HG02571 (cell line): ENCODE measurements around the gene PSMB10.
"Not testable (repeated sequence)": the region's sequence is repeated elsewhere in the genome, so short reads cannot be mapped to it uniquely, and the experiment has no call there.

ENCODE experiments used
- ATAC-seq: cut with Tn5 transposase; IDR thresholded peaks from one replicate; pipeline ENCODE4 v1.9.1; 2021; ENCODE audit warnings: mild to moderate bottlenecking, moderate library complexity; ENCODE audit not compliant: unreplicated experiment

PSMB10 gene

DNA sequence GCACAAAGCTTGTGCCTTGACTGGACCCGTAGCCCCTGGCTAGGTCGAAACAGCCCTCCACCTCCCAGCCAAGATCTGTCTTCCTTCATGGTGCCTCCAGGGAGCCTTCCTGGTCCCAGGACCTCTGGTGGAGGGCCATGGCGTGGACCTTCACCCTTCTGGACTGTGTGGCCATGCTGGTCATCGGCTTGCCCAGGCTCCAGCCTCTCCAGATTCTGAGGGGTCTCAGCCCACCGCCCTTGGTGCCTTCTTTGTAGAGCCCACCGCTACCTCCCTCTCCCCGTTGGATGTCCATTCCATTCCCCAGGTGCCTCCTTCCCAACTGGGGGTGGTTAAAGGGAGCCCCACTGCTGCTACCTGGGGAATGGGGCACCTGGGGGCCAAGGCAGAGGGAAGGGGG lies 8.5 kb downstream of the PSMB10 start:
- no peak for ATAC-seq

GRCh38 chr16:67927131-67927941 lies 9.3 kb downstream of the PSMB10 start:
- ATAC-seq = no peak

DNA sequence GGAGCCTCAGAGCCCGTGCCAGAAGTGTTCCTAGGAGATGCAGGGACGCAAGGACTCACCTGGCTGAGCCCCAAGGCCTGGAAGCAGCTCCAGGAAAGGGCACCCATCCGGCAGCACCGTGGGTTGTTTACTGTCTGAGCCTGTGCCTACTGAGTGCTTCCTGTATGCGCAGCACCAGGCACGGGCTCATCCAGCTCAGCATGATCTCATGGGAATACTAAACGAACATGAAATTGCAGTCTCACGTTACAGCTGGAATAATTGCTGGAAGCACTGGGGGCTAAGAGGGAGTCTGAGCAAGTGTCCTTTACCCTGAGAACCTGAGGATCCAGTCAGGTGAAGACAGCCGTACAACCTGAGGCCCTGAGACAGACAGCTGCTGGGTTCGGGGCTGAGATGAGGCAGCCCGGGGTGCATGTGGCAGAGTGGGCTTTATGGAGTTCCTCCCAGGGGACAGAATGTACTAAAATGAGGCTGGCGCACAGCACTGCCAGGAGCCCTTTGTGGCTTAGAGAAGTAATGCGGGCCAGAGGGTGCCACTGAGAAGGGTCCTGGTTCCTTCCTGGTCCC lies 10.4 kb downstream of the PSMB10 start:
- ATAC-seq = no peak

- no peak for ATAC-seq
Observed at GRCh38 chr16:67924140-67924906, 12.3 kb downstream of the PSMB10 start.

GRCh38 chr16:67923414-67924116 lies 13.1 kb downstream of the PSMB10 start:
- no peak for ATAC-seq

- no peak for ATAC-seq
Observed at GRCh38 chr16:67922740-67923139, 13.9 kb downstream of the PSMB10 start.

DNA sequence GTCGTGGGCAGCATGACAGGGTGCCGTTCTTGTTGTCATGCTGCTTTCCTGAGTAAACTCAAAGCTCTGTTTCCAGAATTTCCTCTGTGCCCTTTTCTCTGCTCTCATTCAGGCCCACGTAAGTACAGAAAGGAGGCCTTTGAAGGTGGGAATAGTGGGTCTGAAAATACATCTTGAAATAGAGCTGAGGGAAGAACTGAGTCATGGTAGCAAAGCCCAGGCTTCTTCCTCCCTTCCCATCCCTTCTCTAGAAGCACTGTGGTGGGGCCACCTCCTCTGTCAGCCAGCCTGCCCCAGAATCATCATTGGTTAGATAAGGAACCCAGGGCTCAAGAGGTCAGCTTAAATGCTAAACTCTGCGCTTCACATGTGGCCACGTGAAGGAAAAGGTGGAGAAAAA lies 14.4 kb downstream of the PSMB10 start:
- ATAC-seq = no peak

GRCh38 chr16:67919622-67920221 lies 16.9 kb downstream of the PSMB10 start:
- no peak for ATAC-seq

GRCh38 chr16:67917852-67918236 lies 18.8 kb downstream of the PSMB10 start:
- ATAC-seq = no peak

DNA sequence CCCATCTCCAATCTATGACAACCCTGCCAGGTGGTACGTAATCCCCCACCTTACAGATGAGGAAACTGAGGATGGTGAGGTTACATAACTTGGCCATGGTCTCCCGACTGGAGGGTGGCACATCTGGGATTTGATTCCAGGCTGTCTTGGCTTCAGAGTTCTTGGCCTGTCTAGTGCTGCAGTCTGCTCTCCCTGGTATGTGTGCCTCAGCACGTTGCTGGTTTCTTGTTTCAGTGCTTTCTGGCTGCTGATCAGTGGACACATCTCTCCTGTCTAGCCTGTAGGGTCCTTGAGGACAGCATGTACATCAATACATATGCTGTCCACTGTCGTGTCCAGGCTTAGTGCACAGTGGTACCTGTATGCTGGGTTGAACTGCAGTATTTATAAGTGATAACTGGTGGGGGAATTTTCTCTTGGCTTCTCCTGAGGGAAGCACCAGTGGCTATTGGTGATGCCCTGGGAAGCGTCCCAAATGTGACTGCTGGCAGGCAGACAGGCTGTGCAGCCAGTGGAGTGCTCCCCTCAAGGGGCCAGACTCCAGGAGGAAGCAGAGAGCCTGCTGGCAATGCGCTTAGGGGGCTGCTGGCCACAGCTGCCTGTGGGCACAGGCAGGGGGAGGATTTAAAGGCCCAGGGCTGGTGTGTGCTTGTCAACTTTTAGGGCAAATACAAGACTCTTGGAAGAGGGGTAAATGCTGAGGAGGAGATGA lies 19.4 kb downstream of the PSMB10 start:
- ATAC-seq = no peak

DNA sequence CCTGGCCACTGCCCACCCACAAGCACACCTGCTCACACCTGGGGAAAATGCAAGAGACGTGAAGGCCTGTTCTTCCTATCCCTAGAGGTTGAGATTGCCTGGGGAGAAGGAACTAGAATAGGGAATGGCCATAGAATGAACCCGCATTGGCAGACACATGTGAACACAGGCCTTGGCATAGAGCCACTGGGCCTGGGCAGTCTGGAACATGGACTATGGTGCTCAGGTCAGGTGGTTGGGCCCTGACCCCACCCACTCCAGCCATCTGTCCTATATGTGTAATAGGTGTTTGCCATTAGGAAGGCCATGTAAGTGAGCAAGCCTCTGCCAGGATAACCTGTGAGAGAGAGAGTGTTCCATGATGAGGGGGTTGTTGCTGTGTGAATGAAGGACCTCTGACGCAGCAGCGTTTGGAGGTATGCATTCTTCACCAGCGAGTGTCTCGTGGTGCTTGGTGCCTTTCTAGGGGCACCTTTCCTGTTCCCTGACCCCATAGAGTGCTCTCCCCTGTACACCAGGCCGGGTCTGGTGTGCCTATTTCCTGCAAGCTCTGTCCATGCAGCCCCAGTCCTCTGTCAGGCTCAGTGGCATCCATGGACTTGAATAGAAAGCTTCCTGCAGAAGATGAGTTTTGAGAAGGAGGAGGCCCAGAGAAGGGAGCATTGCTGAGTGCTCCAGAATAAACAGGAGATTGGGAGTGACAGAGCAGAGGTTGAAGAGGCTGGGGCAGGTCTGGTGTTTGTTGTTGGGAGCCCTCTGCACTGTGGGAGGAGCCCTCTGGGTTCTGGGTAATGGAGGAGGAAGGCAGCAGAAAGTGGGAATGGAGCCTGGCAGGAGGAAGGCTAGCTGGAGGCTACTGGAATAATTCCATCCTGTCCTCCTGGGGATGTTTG lies 20.6 kb downstream of the PSMB10 start:
- ATAC-seq = no peak

GRCh38 chr16:67915496-67915769 lies 21.2 kb downstream of the PSMB10 start:
- ATAC-seq = not testable (repeated sequence)

DNA sequence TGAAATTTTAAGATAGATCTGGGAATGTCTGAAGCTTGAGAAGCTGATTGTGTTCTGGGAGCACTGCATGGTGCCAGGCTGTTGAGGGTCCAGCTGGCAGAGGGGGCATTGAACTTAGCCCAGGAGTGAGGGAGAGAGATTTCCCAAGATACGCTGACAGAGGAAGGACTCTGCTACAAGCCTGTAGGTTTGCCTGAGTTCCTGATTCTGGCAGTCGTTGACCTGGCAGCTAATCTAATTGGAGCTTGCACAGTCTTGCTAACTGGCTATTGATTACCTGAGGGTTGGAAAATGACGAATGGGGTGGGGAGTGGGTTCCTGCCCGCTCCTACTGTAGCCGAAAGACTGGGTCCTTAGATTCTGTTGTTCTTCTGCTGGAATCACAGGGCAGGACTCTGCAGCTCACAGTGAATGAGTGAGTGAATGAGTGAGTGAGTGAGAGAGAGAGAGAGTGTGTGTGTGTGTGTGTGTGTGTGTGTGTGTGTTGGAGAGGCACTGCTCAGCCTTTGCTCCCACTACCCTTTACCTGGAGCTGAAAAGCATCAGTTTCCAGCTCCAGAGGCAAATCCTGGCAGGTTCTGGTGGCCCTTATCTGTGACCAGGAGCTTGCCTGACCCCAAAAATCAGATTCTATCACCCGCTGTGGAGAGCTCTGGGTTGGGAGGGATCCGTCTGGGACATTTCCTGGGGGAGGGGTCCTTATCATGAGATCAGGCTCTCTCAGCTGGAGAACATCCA lies 21.7 kb downstream of the PSMB10 start:
- no peak for ATAC-seq

GRCh38 chr16:67910158-67910557 lies 26.5 kb downstream of the PSMB10 start:
- no peak for ATAC-seq

DNA sequence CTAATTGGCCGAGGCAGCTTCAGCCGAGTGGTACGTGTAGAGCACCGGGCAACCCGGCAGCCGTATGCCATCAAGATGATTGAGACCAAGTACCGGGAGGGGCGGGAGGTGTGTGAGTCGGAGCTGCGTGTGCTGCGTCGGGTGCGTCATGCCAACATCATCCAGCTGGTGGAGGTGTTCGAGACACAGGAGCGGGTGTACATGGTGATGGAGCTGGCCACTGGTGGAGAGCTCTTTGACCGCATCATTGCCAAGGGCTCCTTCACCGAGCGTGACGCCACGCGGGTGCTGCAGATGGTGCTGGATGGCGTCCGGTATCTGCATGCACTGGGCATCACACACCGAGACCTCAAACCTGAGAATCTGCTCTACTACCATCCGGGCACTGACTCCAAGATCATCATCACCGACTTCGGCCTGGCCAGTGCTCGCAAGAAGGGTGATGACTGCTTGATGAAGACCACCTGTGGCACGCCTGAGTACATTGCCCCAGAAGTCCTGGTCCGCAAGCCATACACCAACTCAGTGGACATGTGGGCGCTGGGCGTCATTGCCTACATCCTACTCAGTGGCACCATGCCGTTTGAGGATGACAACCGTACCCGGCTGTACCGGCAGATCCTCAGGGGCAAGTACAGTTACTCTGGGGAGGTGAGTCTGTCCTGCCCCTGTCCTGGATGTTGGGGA lies 27.5 kb downstream of the PSMB10 start:
- no peak for ATAC-seq

GRCh38 chr16:67907397-67908180 lies 29.1 kb downstream of the PSMB10 start:
- no peak for ATAC-seq

DNA sequence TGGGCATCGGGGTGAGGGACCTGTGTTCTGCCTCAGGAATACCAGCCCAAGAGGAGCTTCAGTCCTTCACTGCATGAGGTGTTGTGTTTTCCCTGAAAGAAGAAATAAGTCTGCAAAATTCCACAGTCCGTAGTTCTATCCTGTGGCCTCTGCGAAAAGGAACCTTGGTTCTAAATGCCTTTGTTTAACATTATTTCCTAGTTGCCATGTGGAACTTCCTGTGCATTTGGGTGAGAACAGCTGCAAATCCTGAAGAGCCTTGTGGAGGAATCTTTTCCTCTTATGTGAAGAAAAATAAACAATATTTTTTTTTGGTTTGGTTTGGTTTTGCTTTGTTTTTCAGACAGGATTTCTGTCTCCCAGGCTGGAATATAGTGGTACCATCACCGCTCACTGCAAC lies 33.8 kb downstream of the PSMB10 start:
- no peak for ATAC-seq

- ATAC-seq = no peak
Observed at GRCh38 chr16:67901734-67902133, 34.9 kb downstream of the PSMB10 start.
